OCI-LY7 (cell line): Measurements from ENCODE around the gene PAK5. TPM values are rescaled to one million over a fixed set of nuclear protein-coding genes. Genes with fewer than 3 reads are reported as not detected.

Experiments used
- BruUV-seq: library from RNA; stranded (reverse); fragments of 400-500 nt; replicated peaks from 2 replicates; lab custom pipeline; 2021; lab: Mats Ljungman, UMichigan
- CTCF ChIA-PET: fragments of 300-600 bp; sonication (Branson Sonifier 250); formaldehyde crosslinking; loops from one replicate; lab custom pipeline; 2022; ENCODE audit warnings: antibody characterized with exemption; ENCODE audit not compliant: unreplicated experiment; lab: Charles Lee
- POLR2A ChIA-PET: fragments of 300-600 bp; sonication (Branson Sonifier 250); formaldehyde crosslinking; loops from one replicate; lab custom pipeline; 2022; ENCODE audit warnings: antibody characterized with exemption; lab: Charles Lee
- DNase-seq: peaks from one replicate; pipeline ENCODE4 v3.0.0-alpha.2; 2015; ENCODE audit warnings: low spot score
- H2AFZ ChIP-seq: fragments of 200-600 bp; sonication (generic), shearing (Covaris generic); 2 replicates; pipeline ENCODE4 v1.6.1; 2014; ENCODE audit warnings: mild to moderate bottlenecking, antibody characterized with exemption, low read length, moderate library complexity
- H3K27ac ChIP-seq: fragments of 200-600 bp; sonication (generic); 2 replicates; pipeline ENCODE4 v1.5.1; 2014; ENCODE audit warnings: mixed run types, low read depth, mild to moderate bottlenecking, moderate library complexity, low read length, inconsistent platforms; ENCODE audit not compliant: poor library complexity, severe bottlenecking
- H3K36me3 ChIP-seq: fragments of 200-600 bp; sonication (generic); 2 replicates; pipeline ENCODE4 v1.6.1; 2014; ENCODE audit warnings: mild to moderate bottlenecking, antibody characterized with exemption, low read length, moderate library complexity, mixed read lengths; ENCODE audit not compliant: insufficient read depth
- H3K4me1 ChIP-seq: fragments of 200-600 bp; sonication (generic); 2 replicates; pipeline ENCODE4 v1.5.1; 2014; ENCODE audit warnings: mild to moderate bottlenecking, low read length; ENCODE audit not compliant: insufficient read depth, poor library complexity, severe bottlenecking
- H3K4me2 ChIP-seq: fragments of 200-600 bp; sonication (generic); 2 replicates; pipeline ENCODE4 v1.6.1; 2014; ENCODE audit warnings: mild to moderate bottlenecking, low read length
- H3K4me3 ChIP-seq: fragments of 200-600 bp; sonication (generic); 2 replicates; pipeline ENCODE4 v1.5.1; 2014; ENCODE audit warnings: mild to moderate bottlenecking, low read depth, low read length; ENCODE audit not compliant: poor library complexity, severe bottlenecking
- H3K79me2 ChIP-seq: fragments of 200-600 bp; sonication (generic); 2 replicates; pipeline ENCODE4 v1.6.1; 2016; ENCODE audit warnings: low read depth, mild to moderate bottlenecking, low read length, moderate library complexity, mixed read lengths; ENCODE audit not compliant: insufficient read depth
- H3K9me2 ChIP-seq: fragments of 200-600 bp; sonication (generic); 2 replicates; pipeline ENCODE4 v1.6.1; 2016; ENCODE audit warnings: mild to moderate bottlenecking, low read length, mixed read lengths; ENCODE audit not compliant: insufficient read depth
- H3K9me3 ChIP-seq: fragments of 200-600 bp; sonication (generic); 2 replicates; pipeline ENCODE4 v1.6.1; 2014; ENCODE audit warnings: mild to moderate bottlenecking, mixed run types, low read length, mixed read lengths
- H4K20me1 ChIP-seq: fragments of 200-600 bp; sonication (generic); 2 replicates; pipeline ENCODE4 v1.6.1; 2014; ENCODE audit warnings: mild to moderate bottlenecking, antibody characterized with exemption, low read length, moderate library complexity, mixed read lengths; ENCODE audit not compliant: insufficient read depth
- EZH2phosphoT487 ChIP-seq: fragments of 200-600 bp; sonication (generic); IDR thresholded peaks from 2 replicates; pipeline ENCODE4 v1.6.1; 2018; ENCODE audit warnings: low read depth, borderline replicate concordance, mild to moderate bottlenecking, mixed run types, antibody characterized with exemption, low read length, moderate library complexity, mixed read lengths
- intact Hi-C: fragments of 100-400 bp; cut with micrococcal nuclease; formaldehyde crosslinking; loops from one replicate; pipeline ENCODE4 v1.10.0; 2022; ENCODE audit not compliant: unreplicated experiment
- total RNA-seq, 2 experiments: library from RNA; depleted of rRNA in 1 of 2; stranded (reverse); fragments of >200 nt in 1 of 2; shearing (Covaris generic) in 1 of 2; gene quantifications; 2 replicates each; pipeline ENCODE4 v1.2.3, GENCODE V29; 2014 to 2022
- TF ChIP-seq, protein P1 (sequence below): fragments of 200-600 bp; sonication (generic); conservative IDR thresholded peaks from 2 replicates; pipeline ENCODE4 v1.5.1; 2014; ENCODE audit warnings: mild to moderate bottlenecking, antibody characterized with exemption, low read length, moderate library complexity, mixed read lengths

Gene PAK5
- total RNA-seq, 2 experiments from 2014 or later, result not detected

DNA sequence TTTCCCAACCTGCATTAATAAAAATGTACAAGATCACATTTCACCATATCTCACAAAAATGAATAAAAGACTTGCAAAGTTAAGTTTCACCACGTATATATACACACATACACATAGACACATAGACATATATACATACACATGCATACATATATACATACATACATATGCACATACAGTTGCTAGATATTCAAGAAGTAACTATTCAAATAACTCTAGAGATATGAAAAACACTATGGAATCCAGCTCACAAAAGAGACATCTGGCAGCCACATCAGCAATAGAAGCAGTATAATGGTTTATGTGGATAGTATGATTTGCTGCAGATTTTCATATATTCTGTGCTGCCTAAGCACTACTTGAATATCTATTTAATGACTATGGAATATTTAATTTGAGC lies 28.1 kb downstream of the PAK5 start:
- intact Hi-C loops, result no loop called here
- POLR2A ChIA-PET, result no interaction called here
- Histone ChIP-seq H3K79me2 (no peaks in the 10 kb centered on the region), H2AFZ (no peak overlapping the region), H3K36me3 (no peaks in the 10 kb centered on the region), H3K4me3 (no peak overlapping the region), H3K9me2 (no peaks in the 10 kb centered on the region), H4K20me1 (no peaks in the 10 kb centered on the region), H3K4me2 (no peak overlapping the region), H3K9me3 (no peaks in the 10 kb centered on the region), H3K27ac (no peak overlapping the region), H3K4me1 (no peaks in the 10 kb centered on the region)
- TF ChIP-seq, protein P1, sequence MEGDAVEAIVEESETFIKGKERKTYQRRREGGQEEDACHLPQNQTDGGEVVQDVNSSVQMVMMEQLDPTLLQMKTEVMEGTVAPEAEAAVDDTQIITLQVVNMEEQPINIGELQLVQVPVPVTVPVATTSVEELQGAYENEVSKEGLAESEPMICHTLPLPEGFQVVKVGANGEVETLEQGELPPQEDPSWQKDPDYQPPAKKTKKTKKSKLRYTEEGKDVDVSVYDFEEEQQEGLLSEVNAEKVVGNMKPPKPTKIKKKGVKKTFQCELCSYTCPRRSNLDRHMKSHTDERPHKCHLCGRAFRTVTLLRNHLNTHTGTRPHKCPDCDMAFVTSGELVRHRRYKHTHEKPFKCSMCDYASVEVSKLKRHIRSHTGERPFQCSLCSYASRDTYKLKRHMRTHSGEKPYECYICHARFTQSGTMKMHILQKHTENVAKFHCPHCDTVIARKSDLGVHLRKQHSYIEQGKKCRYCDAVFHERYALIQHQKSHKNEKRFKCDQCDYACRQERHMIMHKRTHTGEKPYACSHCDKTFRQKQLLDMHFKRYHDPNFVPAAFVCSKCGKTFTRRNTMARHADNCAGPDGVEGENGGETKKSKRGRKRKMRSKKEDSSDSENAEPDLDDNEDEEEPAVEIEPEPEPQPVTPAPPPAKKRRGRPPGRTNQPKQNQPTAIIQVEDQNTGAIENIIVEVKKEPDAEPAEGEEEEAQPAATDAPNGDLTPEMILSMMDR, result no peak
- TF ChIP-seq EZH2phosphoT487, result no peak
- CTCF ChIA-PET, result no interaction called here
- DNase-seq, result no peak
- BruUV-seq, result no TSS peak

DNA sequence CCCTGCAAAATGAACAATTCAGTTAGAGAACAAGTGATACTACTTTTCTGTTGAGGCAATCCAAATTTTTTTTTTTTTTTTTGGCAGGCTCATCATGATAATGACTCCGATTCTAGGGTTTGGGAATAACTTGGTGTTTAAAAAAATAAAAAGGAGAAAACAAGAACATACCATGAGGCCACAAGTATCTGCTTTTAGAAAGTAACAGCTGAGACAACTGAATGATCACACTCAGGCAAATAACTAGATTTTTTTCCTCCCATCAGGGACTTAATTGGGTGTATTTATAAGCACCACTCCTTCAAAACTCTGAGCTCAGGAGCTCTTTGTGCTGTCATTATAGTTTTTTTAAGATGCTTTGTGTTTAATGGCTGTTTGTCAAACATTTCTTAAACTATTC lies 29.6 kb downstream of the PAK5 start:
- no TSS peak for BruUV-seq
- CTCF ChIA-PET, result no interaction called here
- H4K20me1 ChIP-seq, result no peaks in the 10 kb centered on the region
- H3K79me2 ChIP-seq, result no peaks in the 10 kb centered on the region
- H3K9me2 ChIP-seq, result no peaks in the 10 kb centered on the region
- H3K4me2 ChIP-seq, result no peak overlapping the region
- POLR2A ChIA-PET, result interaction anchor here (0.6 kb wide), 1 partner anchor 22 kb away, joined by 3 read pairs; no protein-coding TSS in a partner anchor
- no peak for DNase-seq
- no peaks in the 10 kb centered on the region for H3K4me1 ChIP-seq
- no peak overlapping the region for H3K27ac ChIP-seq
- H3K4me3 ChIP-seq, result no peak overlapping the region
- intact Hi-C loops, result no loop called here
- TF ChIP-seq, protein P1, result no peak
- TF ChIP-seq EZH2phosphoT487, result no peak
- no peak overlapping the region for H2AFZ ChIP-seq
- no peaks in the 10 kb centered on the region for H3K9me3 ChIP-seq
- H3K36me3 ChIP-seq, result no peaks in the 10 kb centered on the region

DNA sequence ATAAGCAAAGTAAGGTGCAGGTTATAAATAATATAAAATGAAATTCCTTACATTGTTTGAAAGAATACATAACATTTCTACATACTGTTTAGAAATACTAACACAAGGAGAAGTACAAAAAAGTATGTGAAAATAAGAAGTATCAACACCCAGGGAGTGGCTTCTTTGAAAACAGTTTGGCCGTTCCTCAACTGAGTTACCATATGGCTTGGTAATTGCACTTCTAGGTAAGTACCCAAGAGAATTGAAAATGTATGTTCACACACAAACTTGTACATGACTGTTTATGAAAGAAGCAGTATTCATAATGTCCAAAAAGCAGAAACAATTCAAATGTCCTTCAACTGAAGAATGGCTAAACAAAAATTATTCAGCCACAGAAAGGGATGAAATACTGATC lies 30.7 kb downstream of the PAK5 start:
- TF ChIP-seq, protein P1, result no peak
- no peak for TF ChIP-seq EZH2phosphoT487
- no peaks in the 10 kb centered on the region for H3K79me2 ChIP-seq
- POLR2A ChIA-PET, result no interaction called here
- H3K36me3 ChIP-seq, result no peaks in the 10 kb centered on the region
- intact Hi-C loops, result no loop called here
- CTCF ChIA-PET, result no interaction called here
- H3K4me1 ChIP-seq, result no peaks in the 10 kb centered on the region
- H3K4me3 ChIP-seq, result no peak overlapping the region
- no peaks in the 10 kb centered on the region for H4K20me1 ChIP-seq
- H3K4me2 ChIP-seq, result no peak overlapping the region
- no peaks in the 10 kb centered on the region for H3K9me3 ChIP-seq
- no TSS peak for BruUV-seq
- DNase-seq, result no peak
- H3K9me2 ChIP-seq, result no peaks in the 10 kb centered on the region
- no peak overlapping the region for H2AFZ ChIP-seq
- no peak overlapping the region for H3K27ac ChIP-seq
